Erythroblast (primary cell): ENCODE data around the gene TRAIP.
A peak's percentile ranks its signal among the peaks of the same experiment; 100 is the strongest.

ENCODE experiments used
- GATA1 ChIP-seq: IDR thresholded peaks from 2 replicates; pipeline ENCODE4 v1.6.1; 2011; ENCODE audit warnings: low read depth, mild to moderate bottlenecking, control low read depth, low read length, moderate library complexity
- POLR2A ChIP-seq: IDR thresholded peaks from 2 replicates; pipeline ENCODE4 v1.6.1; 2011; ENCODE audit warnings: mild to moderate bottlenecking, low read length

GRCh38 chr3:49903451-49904424 is 47.4 kb upstream of the TRAIP start, which contains the start of gene MST1R:
- TF ChIP-seq POLR2A (peak; percentile 54), GATA1 (no peak)
